KOPT-K1 (cell line): Measurements from ENCODE around the gene HTRA2.

Experiments
- H3K27ac ChIP-seq: fragments of 200-600 bp; sonication (generic); 2 replicates; pipeline ENCODE4 v1.5.1; 2016; ENCODE audit warnings: antibody characterized with exemption, mild to moderate bottlenecking, low read depth, low read length; ENCODE audit not compliant: poor library complexity, severe bottlenecking
- H3K36me3 ChIP-seq: fragments of 200-600 bp; sonication (generic); 2 replicates; pipeline ENCODE4 v1.5.1; 2017; ENCODE audit warnings: antibody characterized with exemption, mild to moderate bottlenecking, low read length, moderate library complexity; ENCODE audit not compliant: insufficient read depth
- H3K9me3 ChIP-seq: fragments of 200-600 bp; sonication (generic); 2 replicates; pipeline ENCODE4 v1.5.1; 2017; ENCODE audit warnings: antibody characterized with exemption, low read length, mild to moderate bottlenecking; ENCODE audit not compliant: insufficient read depth, poor library complexity, severe bottlenecking

HTRA2 gene

GRCh38 chr2:74497777-74498499 is 31.8 kb upstream of the HTRA2 start:
- Histone ChIP-seq H3K27ac (no peak overlapping the region), H3K9me3 (no peaks in the 10 kb centered on the region), H3K36me3 (peaks cover 15% of the 10 kb centered on the region)

GRCh38 chr2:74498500-74499266 is 31.1 kb upstream of the HTRA2 start:
- Histone ChIP-seq H3K27ac (no peak overlapping the region), H3K36me3 (peaks cover 7% of the 10 kb centered on the region), H3K9me3 (no peaks in the 10 kb centered on the region)

GRCh38 chr2:74499267-74499939 is 30.3 kb upstream of the HTRA2 start, which contains the start of gene LBX2:
TSS of gene LBX2 (minus strand) at chr2:74499603. CDS start at chr2:74499537, 66 bp downstream.
- Histone ChIP-seq H3K27ac (no peak within 1 kb of the TSS), H3K9me3 (no peaks in the 10 kb centered on the region), H3K36me3 (peaks cover 3% of the 10 kb centered on the region; the same call in 1 of the 2 replicates)

GRCh38 chr2:74499940-74500577 is 29.7 kb upstream of the HTRA2 start:
- Histone ChIP-seq H3K9me3 (no peaks in the 10 kb centered on the region), H3K27ac (no peak overlapping the region), H3K36me3 (peaks cover 10% of the 10 kb centered on the region; the same call in 1 of the 2 replicates)

DNA sequence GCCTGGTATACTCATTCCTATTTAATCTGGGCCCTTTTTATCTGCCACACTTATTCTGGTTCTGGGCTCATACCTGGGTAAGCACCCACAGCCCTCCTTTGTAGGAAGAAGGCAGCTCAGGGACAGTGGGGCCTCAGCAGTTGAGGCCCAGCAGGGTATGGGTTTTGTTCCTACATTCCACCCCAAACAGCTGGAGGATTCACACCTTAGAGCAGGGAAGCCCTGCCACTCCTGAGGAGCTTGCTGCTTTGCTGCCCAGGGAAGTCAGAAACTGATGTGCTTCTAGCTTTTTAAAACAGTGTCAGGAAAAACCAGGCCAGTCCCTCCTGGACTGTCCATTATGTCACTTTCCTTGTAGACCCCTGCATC is 29.2 kb upstream of the HTRA2 start:
- H3K9me3 ChIP-seq = no peaks in the 10 kb centered on the region

DNA sequence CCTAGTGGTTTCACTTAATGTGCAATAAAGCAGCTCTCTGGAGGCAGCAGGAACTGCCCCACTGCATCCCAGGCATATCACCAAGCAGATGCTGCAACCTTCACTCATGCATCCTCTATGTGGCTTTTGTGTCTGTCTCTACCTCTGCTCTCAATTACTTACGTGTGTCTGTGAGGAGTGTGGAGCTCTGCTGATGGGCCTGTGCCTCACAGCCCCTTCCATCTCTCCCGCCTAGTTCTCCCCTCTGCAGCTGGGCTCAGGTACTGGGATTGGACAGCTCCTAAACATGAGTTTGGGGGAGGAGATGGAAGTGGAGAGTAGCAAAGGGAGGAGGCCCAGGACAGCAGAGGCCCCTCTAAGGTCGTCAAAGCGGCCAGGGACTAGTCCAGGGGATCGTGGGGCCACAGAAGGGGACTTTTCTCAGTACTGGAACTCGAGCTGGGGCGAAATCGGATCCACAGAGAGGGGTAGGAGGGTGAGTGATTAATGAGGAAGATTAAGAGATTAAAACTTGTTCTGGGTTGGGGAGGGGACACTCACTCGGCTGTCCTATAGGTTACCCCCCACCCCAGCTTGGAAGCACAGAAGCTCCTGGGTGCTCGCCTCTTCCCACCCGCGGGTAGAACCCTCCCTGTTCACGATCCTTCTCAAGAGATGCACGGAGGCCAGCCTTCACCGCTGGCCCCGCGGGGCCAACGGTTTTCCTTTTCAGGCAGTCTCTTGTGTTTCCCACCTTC is 28.2 kb upstream of the HTRA2 start:
- H3K36me3 ChIP-seq = peaks cover 21% of the 10 kb centered on the region; the same call in 1 of the 2 replicates
- H3K9me3 ChIP-seq = no peaks in the 10 kb centered on the region
- H3K27ac ChIP-seq = no peak overlapping the region

More for the DNA sequence above, 29.2 kb upstream of the HTRA2 start:
- H3K27ac ChIP-seq = no peak overlapping the region
- H3K36me3 ChIP-seq = peaks cover 15% of the 10 kb centered on the region; the same call in 1 of the 2 replicates

- H3K36me3 ChIP-seq = peaks cover 21% of the 10 kb centered on the region; the same call in 1 of the 2 replicates
- no peak overlapping the region for H3K27ac ChIP-seq
- H3K9me3 ChIP-seq = no peaks in the 10 kb centered on the region
Observed at GRCh38 chr2:74502147-74502719, 27.5 kb upstream of the HTRA2 start.

GRCh38 chr2:74502720-74503505 is 26.8 kb upstream of the HTRA2 start:
- H3K9me3 ChIP-seq = no peaks in the 10 kb centered on the region
- peaks cover 21% of the 10 kb centered on the region; the same call in 1 of the 2 replicates for H3K36me3 ChIP-seq
- H3K27ac ChIP-seq = no peak overlapping the region

GRCh38 chr2:74503506-74504475 is 25.9 kb upstream of the HTRA2 start:
- Histone ChIP-seq H3K9me3 (no peaks in the 10 kb centered on the region), H3K36me3 (peaks cover 21% of the 10 kb centered on the region; the same call in 1 of the 2 replicates), H3K27ac (no peak overlapping the region)

- no peaks in the 10 kb centered on the region for H3K9me3 ChIP-seq
- peaks cover 21% of the 10 kb centered on the region; the same call in 1 of the 2 replicates for H3K36me3 ChIP-seq
- no peak overlapping the region for H3K27ac ChIP-seq
Observed at GRCh38 chr2:74504591-74504990, 25.1 kb upstream of the HTRA2 start.

GRCh38 chr2:74505448-74506246 is 24.1 kb upstream of the HTRA2 start:
- Histone ChIP-seq H3K9me3 (no peaks in the 10 kb centered on the region), H3K27ac (no peak overlapping the region), H3K36me3 (peaks cover 21% of the 10 kb centered on the region; the same call in 1 of the 2 replicates)
